GM12872 (cell line): ENCODE measurements around the gene CCDC12.

Experiments
- TF ChIP-seq, protein P1 (sequence below): IDR thresholded peaks from 3 replicates; pipeline ENCODE4 v1.5.1; 2011; ENCODE audit warnings: low read depth, mild to moderate bottlenecking, low read length, moderate library complexity; ENCODE audit not compliant: insufficient read depth

Gene CCDC12

DNA sequence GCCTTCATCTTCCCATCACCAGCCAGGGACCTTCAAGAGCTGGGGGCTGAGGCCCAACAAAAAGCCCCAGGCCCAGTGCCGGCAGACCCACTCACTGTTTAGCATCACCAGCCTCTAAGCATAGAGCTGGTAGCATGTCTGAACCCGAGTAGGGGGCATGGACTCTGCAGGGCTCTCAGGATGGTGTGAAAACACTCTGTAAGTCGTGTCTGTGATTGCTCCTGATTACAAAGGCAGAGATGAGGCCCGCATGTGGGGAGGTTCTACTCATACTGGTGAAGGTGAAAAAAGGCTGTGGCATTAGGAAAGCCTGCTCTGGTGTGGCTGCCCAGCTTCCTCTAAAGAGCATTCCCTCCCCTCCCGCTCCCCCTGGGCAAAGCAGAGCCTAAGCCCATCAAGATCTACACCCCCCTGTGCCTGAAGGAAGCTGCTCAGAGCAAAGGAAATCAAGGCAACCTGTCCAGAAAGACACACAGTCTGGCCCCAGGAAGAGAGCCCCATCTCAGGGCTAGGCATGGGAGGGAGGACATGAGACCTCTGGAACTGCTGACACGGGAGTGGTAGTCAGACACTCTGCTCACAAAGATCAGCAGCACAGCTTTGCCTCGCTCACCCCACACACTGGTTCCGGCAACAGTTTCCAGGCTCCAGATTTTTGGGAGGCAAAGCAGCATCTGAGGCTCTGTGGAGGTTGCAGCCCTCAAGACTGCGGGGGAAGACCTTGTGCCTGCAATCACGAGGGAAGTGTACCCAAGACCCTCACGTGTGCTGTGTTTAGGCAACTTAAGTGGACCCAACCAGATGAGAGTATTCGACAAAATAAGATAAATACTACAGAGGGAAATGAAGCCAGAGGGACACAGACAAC, 36.7 kb downstream of the CCDC12 start:
- TF ChIP-seq, protein P1, sequence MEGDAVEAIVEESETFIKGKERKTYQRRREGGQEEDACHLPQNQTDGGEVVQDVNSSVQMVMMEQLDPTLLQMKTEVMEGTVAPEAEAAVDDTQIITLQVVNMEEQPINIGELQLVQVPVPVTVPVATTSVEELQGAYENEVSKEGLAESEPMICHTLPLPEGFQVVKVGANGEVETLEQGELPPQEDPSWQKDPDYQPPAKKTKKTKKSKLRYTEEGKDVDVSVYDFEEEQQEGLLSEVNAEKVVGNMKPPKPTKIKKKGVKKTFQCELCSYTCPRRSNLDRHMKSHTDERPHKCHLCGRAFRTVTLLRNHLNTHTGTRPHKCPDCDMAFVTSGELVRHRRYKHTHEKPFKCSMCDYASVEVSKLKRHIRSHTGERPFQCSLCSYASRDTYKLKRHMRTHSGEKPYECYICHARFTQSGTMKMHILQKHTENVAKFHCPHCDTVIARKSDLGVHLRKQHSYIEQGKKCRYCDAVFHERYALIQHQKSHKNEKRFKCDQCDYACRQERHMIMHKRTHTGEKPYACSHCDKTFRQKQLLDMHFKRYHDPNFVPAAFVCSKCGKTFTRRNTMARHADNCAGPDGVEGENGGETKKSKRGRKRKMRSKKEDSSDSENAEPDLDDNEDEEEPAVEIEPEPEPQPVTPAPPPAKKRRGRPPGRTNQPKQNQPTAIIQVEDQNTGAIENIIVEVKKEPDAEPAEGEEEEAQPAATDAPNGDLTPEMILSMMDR = no peak

DNA sequence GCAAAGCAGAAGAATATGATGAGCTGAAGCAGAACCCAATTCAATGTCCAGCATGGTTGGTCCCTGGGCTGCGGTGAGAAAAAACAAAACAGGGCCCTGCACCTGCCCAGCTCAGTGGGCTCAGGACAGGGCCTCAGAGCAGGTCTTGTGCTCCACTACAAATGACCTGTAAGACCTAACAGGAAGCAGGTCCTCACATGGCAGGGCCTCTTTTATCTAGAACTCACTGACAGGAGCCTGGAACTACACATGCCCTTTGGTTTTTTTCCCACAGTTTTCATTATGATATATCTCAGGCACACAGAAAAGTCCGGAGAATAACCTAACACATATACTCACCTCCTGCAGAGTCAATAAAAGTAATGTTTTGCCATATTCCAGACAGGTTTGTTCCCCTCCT, 38.4 kb downstream of the CCDC12 start:
- TF ChIP-seq, protein P1 = no peak

DNA sequence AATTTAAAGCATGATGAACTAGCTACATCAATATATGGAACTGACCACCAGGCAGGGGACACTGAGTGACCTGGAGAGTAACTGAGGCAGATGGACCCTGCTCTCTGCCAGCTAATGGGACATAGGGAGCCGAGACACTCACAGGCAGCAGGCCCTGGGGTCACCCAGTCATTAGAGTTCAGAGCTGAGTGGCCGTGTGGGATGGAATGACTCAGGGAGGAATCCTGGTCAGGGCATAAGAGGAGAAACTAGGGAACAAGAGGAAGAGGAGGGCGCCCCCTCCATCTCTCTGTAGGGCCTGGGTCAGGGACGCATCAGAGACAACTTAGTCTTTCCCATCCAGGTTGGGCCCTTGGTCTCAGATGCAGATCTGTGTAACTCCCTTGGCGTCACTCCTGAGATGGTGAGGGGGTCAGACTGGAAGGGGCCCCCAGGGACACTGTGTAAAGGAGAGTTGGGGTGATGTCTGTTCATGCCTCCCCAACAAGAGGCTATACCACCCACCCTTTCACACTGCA, 39.8 kb downstream of the CCDC12 start:
- TF ChIP-seq, protein P1 = no peak

DNA sequence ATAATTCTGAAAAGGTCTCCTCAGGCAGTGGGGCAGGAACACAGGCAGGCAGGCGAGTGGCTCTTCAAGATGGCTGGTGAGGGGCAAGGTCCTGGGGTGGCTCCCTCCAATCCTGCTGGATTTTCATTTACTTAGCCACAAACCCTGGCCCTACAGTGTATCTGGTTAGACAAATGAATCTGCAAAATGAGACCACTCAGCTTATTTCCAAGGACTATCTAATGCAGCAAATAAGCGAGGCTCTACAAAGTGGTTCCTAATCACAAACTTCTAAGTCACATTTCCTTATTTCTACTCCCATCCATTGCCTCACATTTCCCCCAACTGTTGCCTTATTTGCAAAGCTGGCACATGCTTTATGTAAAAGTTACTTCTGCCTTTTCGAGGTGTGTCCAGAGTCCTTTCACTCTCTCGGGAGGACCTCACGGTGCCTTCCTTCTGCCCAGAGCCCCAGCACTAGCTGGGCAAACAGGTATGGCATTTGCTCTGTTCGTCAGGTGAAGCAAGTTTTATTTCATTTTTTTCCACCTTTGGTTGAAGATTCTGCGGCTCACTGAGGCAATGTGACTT, 40.5 kb downstream of the CCDC12 start:
- TF ChIP-seq, protein P1 = no peak

DNA sequence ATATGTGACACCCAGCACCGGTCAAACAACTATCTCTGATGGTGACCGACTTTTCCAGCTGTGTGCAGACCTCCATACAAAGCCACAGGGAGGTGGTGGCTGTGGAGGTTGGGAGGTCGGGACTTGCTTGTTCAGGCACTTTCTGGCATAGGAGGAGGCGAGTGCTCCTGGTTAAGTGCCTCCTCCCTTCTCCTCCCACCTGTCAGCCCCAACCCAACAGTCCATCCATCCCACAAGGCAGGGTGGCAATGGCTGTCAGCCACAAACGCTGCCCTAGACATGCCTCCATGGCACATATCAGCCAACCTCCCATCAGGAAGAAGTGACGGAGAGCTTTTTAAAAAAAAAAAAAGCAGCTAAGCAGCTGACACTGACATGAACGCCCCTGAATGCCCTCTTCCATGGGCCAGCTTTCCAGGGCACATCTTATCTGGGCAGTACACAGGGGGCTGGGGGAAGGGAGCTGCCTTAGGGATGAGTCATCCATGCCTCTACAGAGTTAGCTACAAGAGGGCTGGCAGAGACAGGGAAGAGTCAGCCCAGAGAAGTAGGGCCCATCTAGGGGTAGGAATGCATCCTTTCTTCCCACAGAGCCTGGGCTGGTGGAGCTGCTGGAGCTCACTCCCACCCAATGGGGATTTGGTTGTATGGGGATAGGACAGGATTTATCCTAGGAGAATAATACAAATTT, 41.2 kb downstream of the CCDC12 start:
- TF ChIP-seq, protein P1 = no peak

DNA sequence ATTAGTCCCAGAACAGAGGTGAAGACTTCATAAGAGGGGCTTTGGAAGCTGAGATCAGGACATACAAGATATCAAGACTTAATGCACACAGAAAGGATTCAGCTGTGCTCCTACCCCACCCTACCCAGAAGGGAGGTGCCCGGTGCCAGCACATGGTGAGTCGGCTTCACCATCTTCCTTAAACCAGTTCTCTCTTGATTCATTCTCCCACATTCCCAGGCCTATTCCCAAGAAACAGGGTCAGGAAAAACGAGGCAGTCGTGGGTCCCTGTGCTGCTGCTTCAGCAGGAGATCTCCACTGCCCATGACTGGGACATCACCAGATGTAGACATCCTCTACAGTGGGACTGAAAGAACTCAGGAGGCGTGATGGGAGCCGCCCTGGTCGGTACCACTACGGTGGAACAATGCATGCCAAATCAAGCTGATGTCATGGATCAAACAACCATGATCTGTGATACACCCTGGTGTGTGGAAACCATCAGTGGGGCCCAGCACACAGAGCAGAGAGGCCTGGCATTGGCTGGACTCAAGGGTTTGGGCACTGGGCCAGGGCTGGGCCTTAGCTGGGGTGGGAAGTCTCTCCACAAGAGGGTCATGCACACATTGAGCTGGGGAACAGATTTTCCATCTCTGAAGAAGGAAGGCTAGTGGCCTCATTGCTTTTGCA, 41.9 kb downstream of the CCDC12 start:
- TF ChIP-seq, protein P1 = no peak

DNA sequence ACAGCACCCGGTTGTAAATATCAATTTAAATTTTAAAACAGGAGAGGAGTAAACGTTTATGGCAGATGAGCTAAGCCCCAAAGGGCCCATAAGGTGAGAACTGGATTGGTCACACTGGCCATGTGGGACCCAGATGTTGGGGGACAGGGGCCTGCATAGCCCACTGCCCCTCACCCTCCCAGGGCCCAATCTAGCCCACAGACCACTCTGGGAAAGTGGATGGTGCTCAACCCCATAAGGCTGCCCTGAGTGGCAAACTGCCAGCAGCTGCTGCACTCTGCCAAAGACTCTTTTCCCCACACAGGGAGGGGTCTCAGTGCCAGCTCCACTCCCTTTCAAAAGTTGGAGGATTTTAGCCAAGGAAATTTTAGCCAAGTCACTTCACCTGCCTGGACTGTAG, 42.5 kb downstream of the CCDC12 start:
- TF ChIP-seq, protein P1 = no peak
